OCI-LY3 (cell line): ENCODE measurements around the gene NPLOC4.

Experiments used
- CTCF ChIP-seq: fragments of 200-600, 300-600 bp; sonication (generic); IDR thresholded peaks from 2 replicates; pipeline ENCODE4 v1.5.1; 2014; ENCODE audit warnings: antibody characterized with exemption, low read length, low read depth
- EZH2phosphoT487 ChIP-seq: fragments of 200-600 bp; shearing (Covaris generic); IDR thresholded peaks from 2 replicates; pipeline ENCODE4 v1.6.1; 2018; ENCODE audit warnings: antibody characterized with exemption, mixed run types, low read depth

- TF ChIP-seq CTCF, result no peak
- TF ChIP-seq EZH2phosphoT487, result no peak
Measured at GRCh38 chr17:81539961-81540675, 96.8 kb downstream of the NPLOC4 start.
